Measurements from ENCODE around the gene ANKRD35.
A peak's percentile ranks its signal among the peaks of the same experiment; 100 is the strongest.
"Not testable (repeated sequence)": the region's sequence is repeated elsewhere in the genome, so short reads cannot be mapped to it uniquely, and the experiment has no call there.

ANKRD35 gene

GRCh38 chr1:145858238-145858900 is 27.3 kb downstream of the ANKRD35 start:
- peak; percentile 84 for DNase-seq (ENCODE audit: low spot score)

DNA sequence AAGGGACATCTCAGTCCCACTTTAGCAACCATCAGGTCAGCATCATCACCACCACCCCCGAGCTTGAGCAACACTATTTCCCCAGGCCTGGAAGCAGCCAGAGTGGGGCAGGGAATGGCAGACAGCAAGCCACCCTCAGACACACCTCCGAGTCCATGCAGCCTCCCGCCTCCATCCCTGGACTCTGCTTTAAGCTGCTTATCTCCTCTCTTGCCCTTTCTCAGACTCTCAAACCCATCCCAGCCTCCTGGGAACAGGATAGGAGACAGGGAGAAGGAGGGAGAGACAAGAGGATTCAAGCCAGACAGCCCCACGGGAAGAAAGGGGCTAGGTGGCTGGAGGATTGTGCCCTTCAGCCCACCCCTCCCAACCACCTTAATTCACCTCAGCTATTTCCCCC is 28.5 kb downstream of the ANKRD35 start:
- DNase-seq (ENCODE audit: low spot score), result no peak

- no peak for DNase-seq (ENCODE audit: low spot score)
Observed at GRCh38 chr1:145855426-145855948, 30.2 kb downstream of the ANKRD35 start.

GRCh38 chr1:145849356-145850160 is 36.1 kb downstream of the ANKRD35 start:
- DNase-seq (ENCODE audit: low spot score), result no peak

DNA sequence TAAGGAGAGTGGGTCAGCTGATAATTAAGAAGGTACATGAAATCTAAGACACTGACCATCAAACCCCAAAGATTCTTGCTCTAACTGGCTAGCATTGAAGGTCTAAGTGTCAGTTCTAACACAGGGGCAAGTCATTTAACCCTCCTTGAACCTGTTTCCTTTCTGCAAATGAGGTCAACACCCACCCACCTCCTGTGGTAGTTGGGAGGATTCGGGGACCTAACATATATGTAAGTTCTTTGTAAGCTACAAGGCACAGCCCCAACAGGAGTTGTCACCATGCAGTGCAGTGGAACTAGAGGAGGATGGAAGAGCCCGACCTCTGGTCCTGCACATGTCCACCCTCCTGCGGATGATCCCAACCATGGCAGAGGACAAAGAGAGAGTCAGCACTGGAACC is 37.8 kb downstream of the ANKRD35 start:
- no peak for DNase-seq (ENCODE audit: low spot score)

DNA sequence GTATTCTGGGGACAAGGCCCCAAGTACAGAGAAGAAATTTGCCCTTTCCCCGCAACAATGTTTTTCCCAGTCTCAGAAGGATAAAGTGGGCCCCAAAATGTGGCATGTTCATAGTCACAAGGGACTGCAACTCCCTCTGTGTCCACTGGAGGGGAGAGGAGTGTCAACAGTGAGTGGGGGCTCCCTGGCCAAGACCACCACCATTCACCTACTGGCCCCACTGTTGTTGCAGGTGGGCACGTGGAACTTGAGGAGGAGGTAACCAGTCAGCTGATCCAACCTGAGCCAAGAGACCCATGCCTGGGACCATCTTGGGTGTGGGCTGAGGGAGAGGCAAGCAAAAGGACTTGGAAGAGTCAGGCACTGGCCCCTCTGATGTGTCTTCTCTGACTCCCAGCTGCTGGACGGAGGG is 39.5 kb downstream of the ANKRD35 start:
- peak; percentile 73 for DNase-seq (ENCODE audit: low spot score)

DNA sequence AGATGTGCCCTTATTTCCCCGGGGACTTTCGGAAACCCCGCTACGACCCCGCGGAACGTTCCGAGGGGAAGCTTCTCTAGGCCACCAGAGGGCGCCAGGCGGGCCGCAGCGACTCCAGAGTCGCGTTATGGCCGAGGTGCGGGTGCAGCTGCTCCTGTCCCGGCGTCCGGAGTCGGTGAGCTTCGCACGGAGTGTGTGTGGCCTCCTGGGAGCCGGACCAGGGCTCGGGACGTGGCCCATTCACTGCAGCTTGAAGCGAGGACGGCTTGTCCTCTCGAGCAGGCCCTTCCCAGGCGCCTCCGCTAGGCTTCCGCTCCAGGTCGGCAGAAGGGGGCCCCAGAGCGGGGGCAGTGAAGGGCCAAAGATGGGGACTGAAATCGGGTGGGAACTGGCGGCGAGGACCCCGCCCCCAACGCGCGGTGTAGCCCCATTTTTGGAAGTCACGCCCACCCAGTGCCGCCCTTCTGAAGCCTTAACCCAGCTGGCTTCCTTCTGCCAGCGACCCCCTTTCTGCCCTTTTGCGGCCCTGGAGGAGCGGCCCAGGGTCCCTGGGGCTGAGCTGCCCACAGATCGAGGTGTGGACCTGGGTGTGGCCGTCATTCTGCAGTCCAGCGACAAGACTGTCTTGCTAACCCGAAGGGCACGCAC is 40.0 kb downstream of the ANKRD35 start, which contains the start of gene NUDT17:
Gene NUDT17, plus strand, starts transcription at position 117 of the 648 bp plus-strand sequence. Its CDS starts 11 bp downstream, at position 128.
- DNase-seq (ENCODE audit: low spot score), result peak; percentile 94

DNA sequence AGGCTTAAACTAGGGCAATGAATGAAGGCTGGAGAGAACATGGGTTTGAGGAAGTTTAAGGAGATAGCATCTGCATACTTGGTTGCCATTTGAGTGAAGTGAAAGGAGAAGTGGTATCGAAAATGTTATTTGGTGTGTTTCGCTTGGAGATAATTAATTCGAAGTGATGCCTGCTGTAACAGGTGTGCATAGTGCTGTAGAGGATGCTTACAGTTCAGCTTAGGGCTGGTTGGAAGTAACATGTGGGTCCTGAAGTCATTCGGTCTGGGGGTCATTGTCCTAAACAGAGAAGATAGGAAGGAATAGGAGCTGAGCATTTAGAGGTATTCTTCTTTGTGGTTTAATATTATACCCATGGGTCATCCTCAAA is 40.5 kb downstream of the ANKRD35 start:
- DNase-seq (ENCODE audit: low spot score), result peak; percentile 91

- no peak for DNase-seq (ENCODE audit: low spot score)
Observed at GRCh38 chr1:145843031-145843430, 42.6 kb downstream of the ANKRD35 start.

DNA sequence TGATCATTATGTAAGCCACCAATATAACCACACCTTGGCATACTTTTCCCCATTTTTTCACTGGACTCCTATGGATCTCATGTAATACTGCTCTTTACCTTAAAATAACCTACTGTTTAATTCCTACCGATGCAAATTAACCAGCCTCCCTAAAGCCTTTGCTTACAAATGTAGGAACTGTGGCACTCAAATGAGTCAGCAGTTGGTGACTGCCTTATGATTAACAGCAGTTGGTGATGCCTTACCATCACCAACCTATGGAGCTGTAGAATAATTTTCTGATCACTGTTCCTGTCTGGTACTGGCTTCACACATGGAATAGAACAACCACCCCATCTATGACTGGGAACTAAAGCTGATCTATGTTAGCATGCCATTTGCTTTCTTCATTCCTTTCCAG is 48.0 kb downstream of the ANKRD35 start:
- no peak for DNase-seq (ENCODE audit: low spot score)

DNA sequence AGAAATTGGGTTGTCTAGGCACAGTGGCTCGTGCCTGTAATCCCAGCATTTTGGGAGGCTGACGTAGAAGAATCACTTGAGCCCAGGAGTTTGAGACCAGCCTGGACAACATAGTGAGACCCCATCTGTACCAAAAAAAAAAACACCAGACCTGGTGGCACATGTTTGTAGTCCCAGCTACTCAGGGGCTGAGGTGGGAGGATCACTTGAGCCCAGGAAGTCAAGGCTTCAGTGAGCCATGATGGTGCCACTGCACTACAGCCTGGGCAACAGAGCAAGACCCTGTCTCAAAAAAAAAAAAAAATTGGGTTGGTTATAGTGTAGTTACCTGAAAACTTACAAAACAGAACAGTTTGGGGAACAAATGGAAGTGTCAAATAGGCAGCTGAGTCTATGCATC is 54.9 kb downstream of the ANKRD35 start:
- DNase-seq (ENCODE audit: low spot score), result not testable (repeated sequence)

GRCh38 chr1:145828367-145829026 is 57.2 kb downstream of the ANKRD35 start:
- no peak for DNase-seq (ENCODE audit: low spot score)

DNA sequence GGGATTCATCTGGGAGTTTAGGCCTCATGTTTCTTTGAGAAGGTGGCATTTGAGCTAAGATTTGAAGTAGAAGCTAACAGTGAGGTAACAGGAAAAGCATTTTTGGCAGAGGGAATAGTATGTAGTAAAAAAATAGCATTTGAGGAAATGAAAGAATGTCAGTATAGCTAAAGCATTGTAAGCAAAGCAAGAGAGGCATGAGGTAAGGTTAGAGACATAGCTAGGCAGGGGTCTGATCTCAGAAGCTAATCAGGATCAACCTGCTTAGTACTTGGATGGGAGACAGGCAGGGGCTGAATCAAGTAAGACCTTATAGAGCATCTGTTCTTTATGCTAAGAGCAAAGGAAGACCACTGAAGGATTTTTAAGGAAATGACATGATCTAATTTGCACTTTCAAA is 57.7 kb downstream of the ANKRD35 start:
- DNase-seq (ENCODE audit: low spot score), result no peak

DNA sequence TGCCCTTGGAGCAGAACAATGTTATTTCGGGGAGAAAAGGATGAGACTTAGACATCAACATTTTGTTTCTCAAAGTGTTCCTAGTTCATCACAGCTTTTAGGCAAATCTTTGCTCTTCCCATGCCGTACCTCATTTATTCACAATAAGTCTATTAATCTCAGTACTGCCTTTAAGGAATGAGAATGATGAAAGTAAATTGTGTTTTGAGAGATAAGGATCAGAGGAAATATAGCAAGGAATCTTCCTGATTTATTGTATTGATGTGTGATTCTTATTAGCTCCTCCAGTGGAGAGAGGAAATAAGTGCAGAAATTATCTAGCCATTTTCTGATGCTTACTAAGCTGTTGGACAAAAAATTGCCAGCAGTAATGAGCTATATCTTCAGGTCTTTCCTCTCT is 59.6 kb downstream of the ANKRD35 start:
- no peak for DNase-seq (ENCODE audit: low spot score)

- no peak for DNase-seq (ENCODE audit: low spot score)
Observed at GRCh38 chr1:145824499-145824842, 61.2 kb downstream of the ANKRD35 start.

DNA sequence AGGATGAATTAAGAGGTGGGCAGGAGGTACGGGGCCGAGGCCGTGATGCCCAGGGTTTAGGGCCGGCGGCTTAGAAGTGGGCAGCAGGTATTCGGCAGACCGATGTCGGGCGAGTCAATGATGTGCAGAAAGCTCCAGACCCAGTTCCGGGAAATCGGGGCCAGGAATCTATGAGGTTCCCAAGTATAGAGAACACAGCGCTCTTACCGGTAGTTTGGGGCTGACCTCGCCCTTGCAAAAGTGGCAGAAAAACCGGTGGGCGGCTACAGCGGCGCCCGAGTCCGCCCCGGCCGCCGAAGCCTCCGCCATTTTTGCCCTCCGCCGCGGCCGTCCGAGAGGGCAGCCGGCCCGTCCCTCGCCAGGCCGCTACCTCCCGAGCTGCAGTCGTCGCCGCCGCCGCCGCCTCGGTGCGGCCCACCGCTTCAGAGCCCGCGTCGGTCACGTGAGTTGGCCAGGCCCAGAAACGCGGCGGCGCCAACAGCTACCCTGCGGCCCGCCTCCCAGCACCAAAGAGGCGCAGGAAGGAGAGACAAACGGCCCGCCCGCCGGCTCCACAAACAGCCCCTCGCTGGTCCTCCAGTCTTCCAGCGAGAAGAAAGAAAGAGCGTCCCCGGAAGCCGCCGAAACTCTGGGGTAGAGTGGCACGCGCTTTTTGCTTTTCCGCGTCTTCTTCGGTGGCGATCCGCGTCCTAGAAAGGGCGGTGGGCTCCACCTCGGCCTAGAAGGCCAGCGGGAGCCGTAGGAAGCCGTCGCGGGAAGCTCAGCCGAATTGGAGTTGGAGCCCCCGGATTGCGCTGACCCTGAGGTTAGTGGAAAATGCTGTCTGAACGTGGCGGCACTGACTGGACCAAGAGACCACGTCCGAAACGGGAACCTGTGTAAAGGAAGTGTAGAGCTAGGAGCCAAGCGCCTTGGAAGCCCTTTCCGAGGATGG is 61.8 kb downstream of the ANKRD35 start, which contains the start of the genes POLR3C and RNF115:
Gene POLR3C, plus strand, starts transcription at position 636 of the 934 bp plus-strand sequence. CDS start 1,577 bp downstream, outside the sequence.
Gene RNF115, minus strand, starts transcription at position 531 of the 934 bp plus-strand sequence. Its CDS starts 222 bp downstream, at position 309.
- DNase-seq (ENCODE audit: low spot score), result peak; percentile 97

- not testable (repeated sequence) for DNase-seq (ENCODE audit: low spot score)
Observed at GRCh38 chr1:145822779-145823331, 62.8 kb downstream of the ANKRD35 start.

GRCh38 chr1:145818095-145818494 is 67.6 kb downstream of the ANKRD35 start:
- DNase-seq (ENCODE audit: low spot score), result not testable (repeated sequence)
